Measurements from ENCODE around the gene SLC25A14. TPM values are rescaled to one million over a fixed set of nuclear protein-coding genes. Genes with fewer than 3 reads are reported as not detected.

SLC25A14 gene
- total and polyA plus RNA-seq, 2 experiments from 2014 or later = 8.3 to 14.9 TPM

- Mint-ChIP-seq H3K4me1 (peaks cover 17% of the 10 kb centered on the region), H3K27me3 (ENCODE audit: insufficient read depth, low read depth, poor library complexity) (no peaks in the 10 kb centered on the region), H3K27ac (no peak overlapping the region), H3K9me3 (no peaks in the 10 kb centered on the region; the same call in 2 of the 3 replicates), H3K36me3 (ENCODE audit: low read depth) (peaks cover 3% of the 10 kb centered on the region; the same call in 1 of the 3 replicates), H3K4me3 (no peak overlapping the region)
- H3K27ac ChIP-seq (ENCODE audit: low read depth) = no peak overlapping the region
- H3K4me3 ChIP-seq = no peak overlapping the region
- no peaks in the 10 kb centered on the region for H3K79me2 ChIP-seq (replicated peaks; ENCODE audit: insufficient read depth)
- peaks cover 4% of the 10 kb centered on the region; the same call in 1 of the 2 replicates for H3K36me3 ChIP-seq (ENCODE audit: insufficient read depth)
- H4K20me1 ChIP-seq (replicated peaks; ENCODE audit: insufficient read depth) = no peaks in the 10 kb centered on the region
- H3F3A ChIP-seq (replicated peaks; ENCODE audit: low read depth) = no peaks in the 10 kb centered on the region
- peaks cover 10% of the 10 kb centered on the region; the same call in 1 of the 2 replicates for H3K4me1 ChIP-seq (ENCODE audit: insufficient read depth)
- DNase-seq (ENCODE audit: low spot score) = no peak
- no peaks in the 10 kb centered on the region for H3K27me3 ChIP-seq (ENCODE audit: insufficient read depth)
- H2AFZ ChIP-seq = no peak overlapping the region
- H3K9me2 ChIP-seq (ENCODE audit: insufficient read depth) = no peaks in the 10 kb centered on the region
- ATAC-seq = no peak
- H3K4me2 ChIP-seq = no peak overlapping the region
- no peak for TF ChIP-seq POLR2AphosphoS5 (IDR thresholded peaks at IDR 0.05; ENCODE audit: low read depth)
- no peak for TF ChIP-seq ZNF114 (CRISPR knock-in tag; IDR thresholded peaks at IDR 0.05)
- no peak for TF ChIP-seq ETS1 (IDR thresholded peaks at IDR 0.05)
- no peak for TF ChIP-seq STAT1 (IDR thresholded peaks at IDR 0.05; ENCODE audit: unreplicated experiment)
- TF ChIP-seq CREB1 (CRISPR knock-in tag; IDR thresholded peaks at IDR 0.05; ENCODE audit: low read depth) = no peak
- no peak for TF ChIP-seq EZH2phosphoT487 (IDR thresholded peaks at IDR 0.05; ENCODE audit: unreplicated experiment)
- no peak for TF ChIP-seq CTCF (conservative IDR thresholded peaks at IDR 0.05; ENCODE audit: low read depth in 2 of 2)
- no peak for TF ChIP-seq REST (IDR thresholded peaks at IDR 0.05; ENCODE audit: unreplicated experiment)
- TF ChIP-seq NANOG (IDR thresholded peaks at IDR 0.05; ENCODE audit: borderline replicate concordance) = no peak
- no peak for TF ChIP-seq ZNF462 (CRISPR knock-in tag; IDR thresholded peaks at IDR 0.05)
- no peak for TF ChIP-seq EZH2 (IDR thresholded peaks at IDR 0.05; ENCODE audit: low read depth, unreplicated experiment)
- TF ChIP-seq ZNF331 (CRISPR knock-in tag; IDR thresholded peaks at IDR 0.05; ENCODE audit: low read depth) = no peak
- no peak for TF ChIP-seq JUNB (IDR thresholded peaks at IDR 0.05; ENCODE audit: unreplicated experiment)
Measured at GRCh38 chrX:130347321-130347720, 7.6 kb downstream of the SLC25A14 start.

Data from GM23338 (cell line).